GM23338 (cell line): ENCODE data around the gene NLRP5. TPM values are rescaled to one million over a fixed set of nuclear protein-coding genes. Genes with fewer than 3 reads are reported as not detected.
A peak's percentile ranks its signal among the peaks of the same experiment; 100 is the strongest.

Source experiments
- ATAC-seq: fragments of 200-7000 bp; cut with Tn5 transposase; 3 replicates; pipeline ENCODE4 v1.9.1; 2020
- DNase-seq: peaks from one replicate; pipeline ENCODE4 v3.0.0-alpha.2; 2015; ENCODE audit warnings: low spot score
- H2AFZ ChIP-seq: fragments of 200-600 bp; sonication (generic); 2 replicates; pipeline ENCODE4 v1.8.0; 2016; ENCODE audit warnings: antibody characterized with exemption, mild to moderate bottlenecking, moderate library complexity
- H3F3A ChIP-seq: fragments of 200-600 bp; sonication (generic); replicated peaks from 2 replicates; pipeline ENCODE4 v1.8.0; 2017; ENCODE audit warnings: antibody characterized with exemption, mixed run types, low read depth
- H3K27ac ChIP-seq: fragments of 200-600 bp; sonication (generic); 2 replicates; pipeline ENCODE4 v1.6.1; 2016; ENCODE audit warnings: low read depth
- H3K27me3 ChIP-seq: fragments of 200-600 bp; sonication (generic); 2 replicates; pipeline ENCODE4 v1.8.0; 2016; ENCODE audit warnings: mild to moderate bottlenecking, mixed run types, moderate library complexity; ENCODE audit not compliant: insufficient read depth
- H3K36me3 ChIP-seq: fragments of 200-600 bp; sonication (generic); 2 replicates; pipeline ENCODE4 v1.8.0; 2016; ENCODE audit warnings: mild to moderate bottlenecking; ENCODE audit not compliant: insufficient read depth
- H3K4me1 ChIP-seq: fragments of 200-600 bp; sonication (generic); 2 replicates; pipeline ENCODE4 v1.8.0; 2016; ENCODE audit warnings: mild to moderate bottlenecking, moderate library complexity; ENCODE audit not compliant: insufficient read depth
- H3K4me2 ChIP-seq: fragments of 200-600 bp; sonication (generic); 2 replicates; pipeline ENCODE4 v1.7.1; 2017; ENCODE audit warnings: mixed run types
- H3K4me3 ChIP-seq: fragments of 200-600 bp; sonication (generic); 2 replicates; pipeline ENCODE4 v1.6.1; 2016; ENCODE audit warnings: mixed run types
- H3K79me2 ChIP-seq: fragments of 200-600 bp; sonication (generic); replicated peaks from 2 replicates; pipeline ENCODE4 v1.8.0; 2017; ENCODE audit warnings: mild to moderate bottlenecking; ENCODE audit not compliant: insufficient read depth
- H3K9me2 ChIP-seq: fragments of 200-600 bp; sonication (generic); 2 replicates; pipeline ENCODE4 v1.8.0; 2017; ENCODE audit not compliant: insufficient read depth
- H4K20me1 ChIP-seq: fragments of 200-600 bp; sonication (generic); replicated peaks from 2 replicates; pipeline ENCODE4 v1.8.0; 2017; ENCODE audit warnings: mild to moderate bottlenecking; ENCODE audit not compliant: insufficient read depth
- H3K27ac Mint-ChIP-seq: 2 replicates; pipeline ENCODE4 v1.8.0; 2020; ENCODE audit warnings: inconsistent platforms, mild to moderate bottlenecking, moderate library complexity, mixed read lengths
- H3K27me3 Mint-ChIP-seq: 3 replicates; pipeline ENCODE4 v1.8.0; 2022; ENCODE audit warnings: low read depth, mild to moderate bottlenecking, moderate library complexity, mixed read lengths, inconsistent platforms; ENCODE audit not compliant: insufficient read depth, poor library complexity
- H3K36me3 Mint-ChIP-seq: 3 replicates; pipeline ENCODE4 v1.8.0; 2021; ENCODE audit warnings: low read depth, mild to moderate bottlenecking, inconsistent platforms, moderate library complexity, mixed read lengths
- H3K4me1 Mint-ChIP-seq: 3 replicates; pipeline ENCODE4 v1.8.0; 2020; ENCODE audit warnings: mild to moderate bottlenecking, inconsistent platforms, mixed read lengths
- H3K4me3 Mint-ChIP-seq: 3 replicates; pipeline ENCODE4 v1.8.0; 2021; ENCODE audit warnings: moderate library complexity, mild to moderate bottlenecking, inconsistent platforms, mixed read lengths
- H3K9me3 Mint-ChIP-seq: 3 replicates; pipeline ENCODE4 v1.8.0; 2020; ENCODE audit warnings: moderate library complexity, mild to moderate bottlenecking, inconsistent platforms, mixed read lengths
- CREB1 ChIP-seq: fragments of 250-450 bp; sonication (Bioruptor Pico); IDR thresholded peaks from 2 replicates; pipeline ENCODE4 v1.5.0; 2020; ENCODE audit warnings: low read depth, mild to moderate bottlenecking, moderate library complexity
- CTCF ChIP-seq, 2 experiments: fragments of 200-600 bp in 1 of 2; sonication (generic) in 1 of 2; conservative IDR thresholded peaks; 2 replicates each; pipeline versions ENCODE4 v1.5.1 to v1.6.1; 2016 to 2017; ENCODE audit warnings: antibody characterized with exemption in 2 of 2, low read depth in 2 of 2, mild to moderate bottlenecking in 2 of 2, moderate library complexity in 1 of 2
- EZH2phosphoT487 ChIP-seq: fragments of 200-600 bp; sonication (generic); IDR thresholded peaks from one replicate; pipeline ENCODE4 v1.8.1; 2018; ENCODE audit warnings: antibody characterized with exemption; ENCODE audit not compliant: unreplicated experiment
- POLR2AphosphoS5 ChIP-seq: IDR thresholded peaks from 2 replicates; pipeline ENCODE4 v1.6.1; 2016; ENCODE audit warnings: antibody characterized with exemption, low read depth
- REST ChIP-seq: IDR thresholded peaks from one replicate; pipeline ENCODE4 v1.6.1; 2018; ENCODE audit warnings: antibody characterized with exemption; ENCODE audit not compliant: unreplicated experiment
- ZNF114 ChIP-seq: fragments of 250-450 bp; sonication (Bioruptor Pico); IDR thresholded peaks from 2 replicates; pipeline ENCODE4 v1.5.0; 2020; ENCODE audit warnings: mild to moderate bottlenecking, moderate library complexity
- polyA plus RNA-seq: library from polyadenylated mRNA; unstranded; fragments of >200 nt; fragmentation: Nextera tagmentation; extraction: Ambion mirVana; gene quantifications from 2 replicates; pipeline ENCODE4 v1.2.1, GENCODE V29; 2016
- total RNA-seq: library from RNA; depleted of rRNA; stranded (reverse); fragments of >200 nt; shearing (Covaris generic); gene quantifications from 2 replicates; pipeline ENCODE4 v1.2.3, GENCODE V29; 2014

NLRP5 gene
- total and polyA plus RNA-seq, 2 experiments from 2014 or later: not detected

GRCh38 chr19:56053596-56053995 is 67.0 kb downstream of the NLRP5 start:
- no peaks in the 10 kb centered on the region for H3K9me2 ChIP-seq
- Mint-ChIP-seq H3K27ac (no peak overlapping the region), H3K36me3 (peaks cover 45% of the 10 kb centered on the region), H3K4me1 (no peaks in the 10 kb centered on the region), H3K27me3 (peaks cover 3% of the 10 kb centered on the region), H3K4me3 (no peak overlapping the region), H3K9me3 (peaks cover 91% of the 10 kb centered on the region)
- no peak overlapping the region for H3K4me2 ChIP-seq
- H3F3A ChIP-seq: no peaks in the 10 kb centered on the region
- H3K27ac ChIP-seq: no peak overlapping the region
- no peak overlapping the region for H2AFZ ChIP-seq
- no peaks in the 10 kb centered on the region for H3K27me3 ChIP-seq
- no peaks in the 10 kb centered on the region for H3K4me1 ChIP-seq
- no peaks in the 10 kb centered on the region for H4K20me1 ChIP-seq
- ATAC-seq (no peak), DNase-seq (no peak)
- no peak for TF ChIP-seq POLR2AphosphoS5
- no peak for TF ChIP-seq ZNF114 (CRISPR knock-in tag)
- no peak for TF ChIP-seq EZH2phosphoT487
- TF ChIP-seq CREB1 (CRISPR knock-in tag): no peak
- TF ChIP-seq CTCF (conservative IDR thresholded peaks at IDR 0.05; ENCODE audit: low read depth in 2 of 2): no peak
- no peaks in the 10 kb centered on the region for H3K79me2 ChIP-seq
- H3K4me3 ChIP-seq: no peak overlapping the region
- H3K36me3 ChIP-seq: no peaks in the 10 kb centered on the region; the same call in 1 of the 2 replicates

GRCh38 chr19:56066152-56067023 is 79.8 kb downstream of the NLRP5 start:
- TF ChIP-seq CREB1 (CRISPR knock-in tag) (no peak), REST (no peak), CTCF (conservative IDR thresholded peaks at IDR 0.05; ENCODE audit: low read depth in 2 of 2) (peak; percentile 77 to 84)
- H3K79me2 ChIP-seq: no peaks in the 10 kb centered on the region
- Mint-ChIP-seq H3K4me1 (no peaks in the 10 kb centered on the region; the same call in 2 of the 3 replicates), H3K9me3 (peaks cover 38% of the 10 kb centered on the region), H3K4me3 (peak overlapping the region; percentile 63), H3K27me3 (peaks cover 6% of the 10 kb centered on the region), H3K27ac (no peak overlapping the region), H3K36me3 (no peaks in the 10 kb centered on the region; the same call in 2 of the 3 replicates)
- H3K4me1 ChIP-seq: no peaks in the 10 kb centered on the region
- peak overlapping the region; percentile 97 for H2AFZ ChIP-seq
- H4K20me1 ChIP-seq: no peaks in the 10 kb centered on the region
- H3K9me2 ChIP-seq: no peaks in the 10 kb centered on the region
- ATAC-seq (peak; percentile 95), DNase-seq (peak; percentile 82)
- peak overlapping the region; percentile 80 for H3K4me2 ChIP-seq
- H3F3A ChIP-seq: no peaks in the 10 kb centered on the region
- H3K27ac ChIP-seq: no peak overlapping the region
- H3K27me3 ChIP-seq: 0 out of 2 replicates have a peak, but pooled peaks cover 7% of the 10 kb centered on the region
- H3K36me3 ChIP-seq: no peaks in the 10 kb centered on the region
- H3K4me3 ChIP-seq: peak overlapping the region; percentile 50; the same call in 1 of the 2 replicates
